H4 (cell line): ENCODE measurements around the gene HOXC5. TPM values are rescaled to one million over a fixed set of nuclear protein-coding genes. Genes with fewer than 3 reads are reported as not detected.

Experiments used
- DNase-seq: peaks from one replicate; pipeline ENCODE4 v3.0.0-alpha.2; 2015; ENCODE audit warnings: low spot score
- total RNA-seq: library from RNA; depleted of rRNA; stranded (reverse); fragments of >200 nt; shearing (Covaris generic); gene quantifications from 2 replicates; pipeline ENCODE4 v1.2.3, GENCODE V29; 2014; rRNA removed

HOXC5 gene
- not detected in 2 replicates for total RNA-seq

- DNase-seq = no peak
These were observed at the start of gene HOXC5 for GRCh38 chr12:54032627-54033100. Gene HOXC5, plus strand, starts transcription at chr12:54033050. Its CDS starts 73 bp downstream, at chr12:54033123.

GRCh38 chr12:53983568-53983949, 49.3 kb upstream of the HOXC5 start:
- DNase-seq = no peak

GRCh38 chr12:53983950-53984572, 48.8 kb upstream of the HOXC5 start:
- DNase-seq = no peak

GRCh38 chr12:53984901-53985691, 47.8 kb upstream of the HOXC5 start, which contains the start of gene HOXC10:
Gene HOXC10, plus strand, starts transcription at chr12:53985146. Its CDS starts 114 bp downstream, at chr12:53985260.
- DNase-seq = peak; percentile 97

DNA sequence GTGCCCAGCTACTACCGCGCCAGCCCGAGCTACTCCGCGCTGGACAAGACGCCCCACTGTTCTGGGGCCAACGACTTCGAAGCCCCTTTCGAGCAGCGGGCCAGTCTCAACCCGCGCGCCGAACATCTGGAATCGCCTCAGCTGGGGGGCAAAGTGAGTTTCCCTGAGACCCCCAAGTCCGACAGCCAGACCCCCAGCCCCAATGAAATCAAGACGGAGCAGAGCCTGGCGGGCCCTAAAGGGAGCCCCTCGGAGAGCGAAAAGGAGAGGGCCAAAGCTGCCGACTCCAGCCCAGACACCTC, 47.2 kb upstream of the HOXC5 start:
- DNase-seq = no peak

GRCh38 chr12:53985994-53986685, 46.7 kb upstream of the HOXC5 start:
- peak; percentile 51 for DNase-seq

GRCh38 chr12:53986686-53987483, 46.0 kb upstream of the HOXC5 start:
- DNase-seq = no peak

DNA sequence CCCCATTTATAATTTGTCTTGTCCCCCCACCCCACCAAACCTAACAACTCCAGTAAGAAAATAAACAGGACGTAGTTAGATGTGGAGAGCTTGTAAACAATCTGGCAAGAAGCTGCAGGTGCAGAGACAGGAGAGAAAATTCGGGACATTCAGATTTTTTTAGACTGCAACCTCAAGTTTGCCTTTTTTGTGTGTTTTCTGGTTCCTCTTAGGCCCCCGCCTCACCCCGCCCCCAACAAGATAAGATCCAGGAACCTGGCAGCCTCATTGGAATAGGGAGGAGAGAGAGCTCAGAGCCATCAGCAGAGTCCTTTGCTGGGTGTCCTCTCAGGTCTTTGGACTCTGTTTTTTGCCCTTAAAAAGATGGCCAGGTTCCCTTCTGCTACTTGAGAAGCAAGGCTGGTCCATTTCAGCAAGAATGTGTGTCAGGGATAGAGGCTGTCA, 45.0 kb upstream of the HOXC5 start:
- no peak for DNase-seq

- no peak for DNase-seq
These were observed 44.2 kb upstream of the HOXC5 start for GRCh38 chr12:53988541-53989226.

- peak; percentile 59 for DNase-seq
These were observed 43.4 kb upstream of the HOXC5 start for GRCh38 chr12:53989227-53990113.

- DNase-seq = no peak
These were observed 42.4 kb upstream of the HOXC5 start for GRCh38 chr12:53990311-53991076.

GRCh38 chr12:53991077-53991460, 41.8 kb upstream of the HOXC5 start:
- DNase-seq = peak; percentile 40

- DNase-seq = no peak
These were observed 40.4 kb upstream of the HOXC5 start for GRCh38 chr12:53992377-53992889.

GRCh38 chr12:53993162-53994008, 39.5 kb upstream of the HOXC5 start:
- no peak for DNase-seq

GRCh38 chr12:53994009-53994263, 38.9 kb upstream of the HOXC5 start:
- DNase-seq = no peak

DNA sequence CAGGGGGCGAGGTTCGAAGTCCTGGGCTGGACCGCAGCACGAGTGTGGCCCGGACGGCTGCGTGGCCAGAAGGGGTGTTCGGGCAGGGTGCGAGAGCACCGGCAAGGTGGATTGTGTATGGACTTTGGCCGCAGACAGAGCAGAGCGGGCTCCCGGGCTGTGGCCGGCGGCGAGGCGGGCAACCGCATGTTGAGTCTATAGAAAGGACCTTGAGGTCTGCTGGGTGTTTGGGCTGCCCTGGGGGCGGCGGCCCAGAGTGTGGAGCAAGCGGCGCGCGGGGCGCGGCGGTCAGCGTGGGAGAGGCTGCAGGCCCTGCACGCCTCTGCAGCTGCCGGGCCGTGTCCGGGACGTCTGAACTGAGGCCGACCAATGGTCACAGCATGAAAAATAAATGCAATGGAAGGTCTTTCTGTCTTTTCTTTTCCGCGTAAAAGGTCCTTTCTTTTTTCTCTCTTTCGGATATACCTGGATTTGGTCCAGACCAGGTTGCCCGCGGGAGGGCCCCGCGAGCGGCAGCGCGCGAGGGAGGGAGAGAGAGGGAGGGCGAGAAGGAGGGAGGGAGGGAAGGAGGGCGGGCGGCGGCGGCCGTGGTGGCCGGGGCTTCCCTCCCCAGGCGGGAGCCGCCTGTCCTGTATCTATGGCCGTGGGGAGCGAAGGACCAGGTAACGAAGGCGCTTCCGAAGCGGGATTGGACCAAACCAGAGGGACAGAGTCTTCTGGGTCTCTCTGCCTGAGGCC, 38.4 kb upstream of the HOXC5 start:
- DNase-seq = peak; percentile 38

DNA sequence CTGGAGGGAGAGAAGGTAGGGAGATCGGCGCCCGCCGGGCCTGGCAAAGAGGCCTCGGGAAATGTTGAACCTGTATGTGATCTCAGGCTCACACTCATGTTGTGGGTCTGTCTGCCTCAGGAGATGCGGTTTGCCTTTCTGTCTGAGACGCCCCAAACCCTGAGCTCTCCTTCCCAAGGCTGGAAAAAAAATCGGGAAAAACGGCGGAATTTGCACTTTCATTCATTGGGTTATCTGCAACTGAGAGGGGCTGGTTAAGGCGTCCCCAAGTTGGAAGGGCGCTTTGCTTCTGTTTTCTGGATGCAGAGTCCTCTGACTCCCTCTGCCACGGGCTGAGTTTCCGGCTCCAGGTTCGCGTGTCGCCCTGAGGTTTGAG, 37.9 kb upstream of the HOXC5 start:
- DNase-seq = no peak
